Neural cell (in vitro differentiated cells): ENCODE data around the gene CFAP92. TPM values are rescaled to one million over a fixed set of nuclear protein-coding genes. Genes with fewer than 3 reads are reported as not detected.

ENCODE experiments used
- H2AFZ ChIP-seq: fragments of 200-600, 300-800 bp; sonication (generic), shearing (Covaris generic); 2 replicates; pipeline ENCODE4 v1.6.0; 2014; ENCODE audit warnings: low read depth, mild to moderate bottlenecking, antibody characterized with exemption, low read length, moderate library complexity
- H3F3A ChIP-seq: fragments of 200-600 bp; shearing (Covaris generic); 2 replicates; pipeline ENCODE4 v1.6.1; 2016; ENCODE audit warnings: mild to moderate bottlenecking, moderate library complexity, mixed read lengths, antibody characterized with exemption, low read length; ENCODE audit not compliant: insufficient read depth, poor library complexity, severe bottlenecking
- H3K27ac ChIP-seq: fragments of 200-600, 300-800 bp; sonication (generic), shearing (Covaris generic); 2 replicates; pipeline ENCODE4 v1.5.1; 2014; ENCODE audit warnings: mild to moderate bottlenecking, low read length, moderate library complexity
- H3K27me3 ChIP-seq: fragments of 300-800, 200-600 bp; sonication (generic), shearing (Covaris generic); 2 replicates; pipeline ENCODE4 v1.6.0; 2014; ENCODE audit warnings: mild to moderate bottlenecking, low read depth, low read length, moderate library complexity; ENCODE audit not compliant: insufficient read depth
- H3K36me3 ChIP-seq: fragments of 300-800, 200-600 bp; sonication (generic), shearing (Covaris generic); 2 replicates; pipeline ENCODE4 v1.5.1; 2014; ENCODE audit warnings: mild to moderate bottlenecking, antibody characterized with exemption, low read length, moderate library complexity; ENCODE audit not compliant: insufficient read depth
- H3K4me2 ChIP-seq: fragments of 300-800, 200-600 bp; sonication (generic), shearing (Covaris generic); 2 replicates; pipeline ENCODE4 v1.6.0; 2014; ENCODE audit warnings: mild to moderate bottlenecking, low read length
- H3K4me3 ChIP-seq: fragments of 300-800, 200-600 bp; sonication (generic), shearing (Covaris generic); 2 replicates; pipeline ENCODE4 v1.5.1; 2014; ENCODE audit warnings: mild to moderate bottlenecking, low read length, moderate library complexity
- H3K79me2 ChIP-seq: fragments of 200-600 bp; shearing (Covaris generic); replicated peaks from 2 replicates; pipeline ENCODE4 v1.6.0; 2014; ENCODE audit warnings: mild to moderate bottlenecking, low read length, moderate library complexity; ENCODE audit not compliant: insufficient read depth
- H3K9ac ChIP-seq: fragments of 300-800, 200-600 bp; sonication (generic), shearing (Covaris generic); 2 replicates; pipeline ENCODE4 v1.6.1; 2016; ENCODE audit warnings: mild to moderate bottlenecking, low read length, mixed read lengths
- H3K9me2 ChIP-seq: fragments of 200-600 bp; shearing (Covaris generic); 2 replicates; pipeline ENCODE4 v1.6.1; 2016; ENCODE audit warnings: mild to moderate bottlenecking, low read length, mixed read lengths; ENCODE audit not compliant: insufficient read depth
- H3K9me3 ChIP-seq: fragments of 200-600, 300-800 bp; sonication (generic), shearing (Covaris generic); 2 replicates; pipeline ENCODE4 v1.6.1; 2016; ENCODE audit warnings: mild to moderate bottlenecking, mixed run types, low read length, moderate library complexity, mixed read lengths
- H4K20me1 ChIP-seq: fragments of 200-600 bp; shearing (Covaris generic); 2 replicates; pipeline ENCODE4 v1.6.1; 2016; ENCODE audit warnings: mild to moderate bottlenecking, mixed run types; ENCODE audit not compliant: insufficient read depth
- CTCF ChIP-seq: fragments of 450-650 bp; IDR thresholded peaks from 2 replicates; pipeline ENCODE4 v1.5.1; 2014; ENCODE audit warnings: antibody characterized with exemption, mild to moderate bottlenecking, moderate library complexity; ENCODE audit not compliant: poor library complexity, severe bottlenecking
- EP300 ChIP-seq: fragments of 450-650 bp; conservative IDR thresholded peaks from 2 replicates; pipeline ENCODE4 v1.6.1; 2014; ENCODE audit warnings: antibody characterized with exemption, mild to moderate bottlenecking, moderate library complexity; ENCODE audit not compliant: poor library complexity, severe bottlenecking
- EZH2 ChIP-seq: fragments of 200-600, 300-800 bp; shearing (Covaris generic), sonication (generic); IDR thresholded peaks from 2 replicates; pipeline ENCODE4 v1.6.1; 2014; ENCODE audit warnings: antibody characterized with exemption, low read length, borderline replicate concordance, mild to moderate bottlenecking; ENCODE audit not compliant: insufficient read depth, poor library complexity, severe bottlenecking
- MXI1 ChIP-seq: fragments of 450-650 bp; conservative IDR thresholded peaks from 2 replicates; pipeline ENCODE4 v1.6.1; 2014; ENCODE audit warnings: antibody characterized with exemption, mild to moderate bottlenecking; ENCODE audit not compliant: poor library complexity, severe bottlenecking
- POLR2AphosphoS5 ChIP-seq: IDR thresholded peaks from 2 replicates; pipeline ENCODE4 v1.6.1; 2012
- RAD21 ChIP-seq: fragments of 450-650 bp; conservative IDR thresholded peaks from 2 replicates; pipeline ENCODE4 v1.6.1; 2014; ENCODE audit warnings: antibody characterized with exemption, mild to moderate bottlenecking, moderate library complexity
- REST ChIP-seq: IDR thresholded peaks from 2 replicates; pipeline ENCODE4 v1.6.1; 2012; ENCODE audit warnings: borderline replicate concordance
- SMC3 ChIP-seq: fragments of 450-650 bp; conservative IDR thresholded peaks from 2 replicates; pipeline ENCODE4 v1.6.1; 2014; ENCODE audit warnings: antibody characterized with exemption, mild to moderate bottlenecking, moderate library complexity; ENCODE audit not compliant: poor library complexity
- TAF1 ChIP-seq: IDR thresholded peaks from 2 replicates; pipeline ENCODE4 v1.6.1; 2012; ENCODE audit warnings: low read depth
- polyA plus RNA-seq: library from polyadenylated mRNA; depleted of rRNA; stranded (reverse); fragments of >200 nt; gene quantifications from 2 replicates; pipeline ENCODE4 v1.2.3, GENCODE V29; 2014

CFAP92 gene
- polyA plus RNA-seq, 1 donor from 2014 or later: 0.69 TPM

GRCh38 chr3:129019266-129019665 lies 25.4 kb upstream of the CFAP92 start:
- no peaks in the 10 kb centered on the region for H3K79me2 ChIP-seq
- no peak overlapping the region for H3K4me2 ChIP-seq
- H2AFZ ChIP-seq: no peak overlapping the region
- no peaks in the 10 kb centered on the region for H3K27me3 ChIP-seq
- TF ChIP-seq SMC3 (no peak), EP300 (no peak), MXI1 (no peak), REST (no peak), RAD21 (no peak), POLR2AphosphoS5 (no peak), EZH2 (no peak), TAF1 (no peak), CTCF (no peak)
- H3K9me2 ChIP-seq: no peaks in the 10 kb centered on the region
- H3K9ac ChIP-seq: no peak overlapping the region
- H3K27ac ChIP-seq: no peak overlapping the region
- H3K9me3 ChIP-seq: no peaks in the 10 kb centered on the region
- no peaks in the 10 kb centered on the region for H3K36me3 ChIP-seq
- no peaks in the 10 kb centered on the region for H3F3A ChIP-seq
- H4K20me1 ChIP-seq: no peaks in the 10 kb centered on the region
- H3K4me3 ChIP-seq: no peak overlapping the region

GRCh38 chr3:129018751-129019150 lies 24.9 kb upstream of the CFAP92 start:
- TF ChIP-seq REST (no peak), CTCF (no peak), MXI1 (no peak), POLR2AphosphoS5 (no peak), SMC3 (no peak), EP300 (no peak), TAF1 (no peak), RAD21 (no peak), EZH2 (no peak)
- Histone ChIP-seq H3K4me3 (no peak overlapping the region), H3K36me3 (no peaks in the 10 kb centered on the region), H3K27me3 (no peaks in the 10 kb centered on the region), H3K27ac (no peak overlapping the region), H3K9ac (no peak overlapping the region), H2AFZ (no peak overlapping the region), H3K79me2 (no peaks in the 10 kb centered on the region), H4K20me1 (no peaks in the 10 kb centered on the region), H3K9me2 (no peaks in the 10 kb centered on the region), H3F3A (no peaks in the 10 kb centered on the region), H3K4me2 (no peak overlapping the region), H3K9me3 (no peaks in the 10 kb centered on the region)
